Endothelial cell of hepatic sinusoid (primary cell): ENCODE data around the gene SEC14L2.

ENCODE experiments used
- in situ Hi-C: cut with HindIII; loops from 2 replicates; pipeline ENCODE4 v1.10.0; 2017; ENCODE audit warnings: low sequenced_read_pairs

SEC14L2 gene

DNA sequence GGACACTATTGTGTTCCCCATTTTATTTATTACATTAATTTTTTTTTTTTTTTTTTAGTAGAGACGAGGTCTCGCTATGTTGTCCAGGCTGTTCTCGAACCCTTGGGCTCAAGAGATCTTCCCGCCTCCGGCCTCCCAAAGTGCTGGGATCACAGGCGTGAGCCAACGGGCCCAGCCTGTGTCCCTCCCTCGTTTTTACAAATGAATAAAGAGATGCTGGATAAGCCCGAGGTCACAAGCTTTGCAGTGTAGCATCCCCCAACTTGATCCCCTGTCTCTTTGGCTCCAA lies 28.5 kb downstream of the SEC14L2 start:
- in situ Hi-C loops = no loop called here

DNA sequence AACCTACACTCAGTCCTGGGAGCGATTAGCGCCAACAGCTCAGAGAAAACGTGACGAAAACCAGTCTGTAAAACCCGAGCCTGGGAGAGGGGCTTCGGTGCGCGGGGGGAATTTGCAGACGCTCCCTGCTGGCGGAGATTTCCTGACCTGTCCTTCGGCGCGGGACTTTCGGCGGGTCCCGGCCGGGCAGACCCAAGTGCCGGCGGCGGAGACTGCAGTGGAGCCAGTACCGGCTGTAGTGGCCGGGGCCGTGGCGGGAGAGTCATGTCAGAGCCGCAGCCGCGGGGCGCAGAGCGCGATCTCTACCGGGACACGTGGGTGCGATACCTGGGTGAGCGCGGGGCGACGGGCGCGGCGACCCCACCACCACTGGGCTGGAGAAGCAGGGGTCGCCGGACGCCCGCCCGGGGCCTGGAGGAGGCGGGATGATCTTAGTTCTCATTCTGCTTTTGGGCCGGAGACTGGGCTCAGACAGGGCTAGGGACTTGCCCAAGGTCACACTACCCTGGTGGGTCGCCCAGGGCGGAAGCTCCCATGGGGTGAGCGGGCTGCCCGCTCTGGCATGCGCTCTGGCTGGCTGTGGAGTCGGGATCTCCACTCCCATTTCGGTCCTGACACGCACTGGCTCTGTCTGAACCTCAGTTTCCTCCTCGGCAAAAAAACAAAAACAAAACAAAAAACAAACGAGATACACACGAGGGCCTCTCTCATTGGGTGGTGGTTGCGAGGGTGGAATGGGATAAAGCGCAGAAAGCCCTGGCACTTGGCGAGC lies 29.0 kb downstream of the SEC14L2 start, which contains the start of gene MTFP1:
Gene MTFP1, plus strand, starts transcription at position 153 of the 772 bp plus-strand sequence. Its CDS starts 112 bp downstream, at position 265.
- in situ Hi-C loops = no loop called here

DNA sequence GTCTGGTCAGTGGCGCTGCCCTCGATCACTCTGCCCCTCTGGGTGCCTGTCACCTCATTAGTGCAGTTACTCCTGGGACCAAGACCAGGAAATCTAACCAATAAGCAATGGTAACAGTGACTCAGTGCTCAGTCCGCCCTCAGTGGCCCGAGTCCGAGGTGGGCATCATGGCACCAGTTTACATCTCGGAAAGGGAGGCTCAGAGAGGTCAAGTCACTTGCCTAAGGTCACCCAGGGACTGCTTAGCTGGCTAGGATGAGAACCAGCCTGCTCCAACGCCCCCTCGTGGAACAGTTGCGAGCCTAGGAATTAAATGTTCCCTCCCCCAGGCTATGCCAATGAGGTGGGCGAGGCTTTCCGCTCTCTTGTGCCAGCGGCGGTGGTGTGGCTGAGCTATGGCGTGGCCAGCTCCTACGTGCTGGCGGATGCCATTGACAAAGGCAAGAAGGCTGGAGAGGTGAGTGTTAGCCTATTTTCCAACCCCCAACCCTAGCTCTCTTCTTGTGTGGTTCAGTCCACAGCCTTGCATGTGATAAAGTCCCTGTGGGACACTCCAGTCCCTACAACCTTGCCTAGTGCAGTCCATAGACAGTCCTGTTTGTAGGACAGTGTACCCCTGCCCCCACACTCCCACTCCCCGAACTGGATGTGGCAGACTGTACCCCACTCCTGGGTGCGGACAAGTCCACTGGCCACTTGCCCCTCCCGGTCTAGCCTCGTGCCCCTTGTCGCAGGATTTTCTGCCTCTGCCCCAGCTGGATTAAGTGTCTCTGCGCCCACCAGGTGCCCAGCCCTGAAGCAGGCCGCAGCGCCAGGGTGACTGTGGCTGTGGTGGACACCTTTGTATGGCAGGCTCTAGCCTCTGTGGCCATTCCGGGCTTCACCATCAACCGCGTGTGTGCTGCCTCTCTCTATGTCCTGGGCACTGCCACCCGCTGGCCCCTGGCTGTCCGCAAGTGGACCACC lies 29.9 kb downstream of the SEC14L2 start:
- in situ Hi-C loops = no loop called here

DNA sequence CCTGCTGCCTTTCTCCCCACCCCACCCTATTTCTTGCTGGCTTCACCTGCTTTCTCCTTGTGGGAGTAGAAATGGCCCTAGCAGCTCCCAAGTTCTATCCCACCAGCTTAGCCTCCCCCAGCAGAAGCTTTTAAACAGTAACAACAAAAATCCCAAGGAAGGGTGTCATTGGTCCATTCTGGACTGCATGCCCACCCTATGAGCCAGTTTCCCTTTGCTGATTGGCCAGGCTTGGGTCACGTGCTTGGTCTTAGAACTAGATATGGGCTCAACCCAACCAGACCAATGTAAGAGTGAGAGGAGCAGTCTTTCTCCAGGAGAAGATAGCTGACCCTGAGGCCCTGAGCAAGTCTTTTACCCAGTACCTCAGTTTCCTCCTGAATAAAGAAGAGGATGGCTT lies 31.1 kb downstream of the SEC14L2 start:
- in situ Hi-C loops = no loop called here

DNA sequence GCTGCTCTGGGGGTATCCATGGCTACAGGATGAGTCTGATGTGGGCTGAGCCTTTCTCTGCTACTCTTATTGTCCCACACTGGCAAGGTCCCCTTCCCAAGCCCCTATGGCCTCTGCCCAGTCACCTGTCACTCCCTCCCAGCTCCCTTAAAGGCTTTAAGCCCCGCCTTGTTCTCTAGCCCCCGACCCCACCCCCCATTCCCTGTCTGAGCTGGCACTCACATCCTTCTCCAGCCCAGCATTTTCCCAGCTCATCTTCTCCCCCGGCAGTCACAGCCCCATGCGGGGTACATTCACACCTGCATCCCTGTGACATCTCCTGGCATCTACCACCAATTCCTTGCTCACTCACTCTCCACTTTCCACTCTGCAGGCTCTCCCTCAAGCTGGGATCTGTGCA lies 33.1 kb downstream of the SEC14L2 start:
- in situ Hi-C loops = no loop called here

DNA sequence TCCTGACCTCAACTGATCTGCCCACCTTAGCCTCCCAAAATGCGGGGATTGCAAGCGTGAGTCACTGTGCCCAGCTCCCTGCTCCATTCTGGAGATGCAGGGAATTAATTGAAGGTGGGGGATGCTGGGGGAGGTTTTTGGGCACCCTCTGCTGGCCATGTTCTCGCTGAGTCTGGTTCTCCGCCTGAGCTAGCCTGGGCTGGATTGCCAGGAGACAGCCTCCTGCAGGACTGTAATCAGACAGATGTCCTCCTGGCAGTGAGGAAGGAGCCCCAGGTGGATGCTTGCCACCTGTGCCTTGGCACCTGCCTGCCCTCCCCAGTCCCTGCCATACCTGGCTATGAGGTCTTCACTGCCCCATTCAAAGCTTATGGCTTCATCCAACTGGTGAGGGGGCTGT lies 34.1 kb downstream of the SEC14L2 start:
- in situ Hi-C loops = no loop called here

DNA sequence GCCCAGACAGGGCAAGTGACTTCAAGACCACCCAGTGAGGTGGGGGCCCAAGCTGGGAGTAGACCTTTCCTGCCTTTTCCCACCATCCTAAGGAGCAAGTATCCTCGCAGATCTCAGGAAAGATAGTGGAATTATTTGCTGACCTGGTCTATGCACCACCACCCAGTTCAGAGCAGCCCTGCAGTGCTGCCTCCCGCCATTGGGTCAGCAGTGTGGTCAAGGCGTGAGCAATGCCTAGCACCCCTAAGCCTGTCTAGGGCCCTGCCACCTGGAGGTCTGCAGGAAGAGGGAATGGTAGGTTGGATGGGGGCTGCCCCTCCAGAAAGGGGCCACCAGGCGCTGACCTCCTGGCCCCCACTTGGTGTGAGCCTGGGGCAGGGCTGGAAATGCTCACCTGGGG lies 35.3 kb downstream of the SEC14L2 start:
- in situ Hi-C loops = no loop called here

DNA sequence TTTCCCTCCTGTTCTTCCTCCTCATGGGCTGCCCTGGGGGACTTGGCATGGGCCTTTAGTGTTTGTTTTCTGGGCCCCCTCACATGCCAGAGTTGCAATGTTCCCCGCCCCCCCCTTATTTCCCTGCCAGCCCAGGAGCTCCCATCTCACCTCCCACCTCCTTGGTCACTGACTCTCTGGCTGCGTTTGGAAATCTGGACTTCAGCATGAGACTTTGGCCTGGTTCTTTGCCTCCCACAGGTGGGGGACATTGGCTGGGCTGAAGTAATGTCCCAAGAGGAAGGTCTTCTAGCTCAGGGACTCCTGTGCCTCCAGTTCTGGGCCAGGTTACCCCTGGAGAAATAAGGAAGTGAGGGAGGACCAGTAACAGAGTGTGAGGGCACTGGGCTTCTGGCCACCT lies 35.7 kb downstream of the SEC14L2 start:
- in situ Hi-C loops = no loop called here

DNA sequence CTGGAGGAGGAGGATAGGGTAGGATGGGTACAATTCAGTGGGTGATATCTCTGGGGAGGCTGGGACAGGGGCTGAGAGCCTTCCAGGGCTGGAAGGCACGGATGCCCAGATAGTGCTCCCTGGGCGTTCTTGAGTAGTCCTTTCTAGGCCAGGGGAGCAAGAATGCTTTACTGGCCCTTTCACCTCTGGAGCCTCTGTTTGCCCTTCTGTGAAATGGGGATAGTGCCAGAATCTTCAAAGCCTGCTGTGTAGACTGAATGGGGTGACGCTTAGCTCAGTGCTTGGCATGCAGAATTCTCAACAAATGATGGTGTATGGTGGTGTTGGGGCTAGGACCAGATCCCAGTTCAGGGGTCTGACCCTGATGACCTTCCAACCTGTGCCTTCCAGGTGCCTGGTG lies 36.4 kb downstream of the SEC14L2 start:
- in situ Hi-C loops = no loop called here

DNA sequence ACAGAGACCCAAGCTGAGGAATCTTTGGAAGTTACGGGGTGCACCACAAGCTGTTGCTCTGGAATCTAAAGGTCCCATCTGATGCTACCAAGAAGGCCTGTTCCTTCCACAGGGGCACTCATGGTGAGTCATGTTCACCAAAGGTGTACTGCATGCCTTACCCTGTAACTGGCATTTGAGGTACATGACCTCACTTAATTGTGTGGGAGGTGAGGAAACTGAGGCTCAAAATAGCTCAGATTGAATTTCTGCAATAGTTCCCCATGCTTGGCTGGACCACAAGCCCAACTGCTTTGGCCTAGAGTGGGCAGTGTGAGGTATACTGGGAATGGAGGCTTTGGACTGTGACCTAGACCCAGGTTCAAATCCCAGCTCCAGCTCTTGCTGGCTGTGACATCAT lies 37.0 kb downstream of the SEC14L2 start:
- in situ Hi-C loops = no loop called here

DNA sequence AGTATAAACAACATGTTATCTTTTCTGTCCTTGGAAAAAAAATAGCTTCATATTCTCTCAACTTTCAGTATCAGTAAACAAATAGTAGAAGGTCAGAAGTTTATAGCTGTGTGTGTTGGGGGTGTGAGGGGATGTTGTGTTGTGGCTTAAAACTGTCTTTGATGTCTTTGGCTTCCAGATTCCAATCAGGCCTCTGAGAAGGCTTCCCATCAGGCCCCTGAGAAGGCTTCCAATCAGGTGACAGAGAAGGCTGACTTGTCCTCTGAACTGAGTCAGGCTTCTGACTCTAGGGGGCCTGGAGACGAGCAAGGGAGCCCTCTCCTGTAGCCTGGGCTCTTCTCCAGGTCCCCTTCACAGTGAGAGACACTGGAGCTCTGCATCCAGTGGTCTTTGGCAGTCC lies 38.0 kb downstream of the SEC14L2 start:
- in situ Hi-C loops = no loop called here

DNA sequence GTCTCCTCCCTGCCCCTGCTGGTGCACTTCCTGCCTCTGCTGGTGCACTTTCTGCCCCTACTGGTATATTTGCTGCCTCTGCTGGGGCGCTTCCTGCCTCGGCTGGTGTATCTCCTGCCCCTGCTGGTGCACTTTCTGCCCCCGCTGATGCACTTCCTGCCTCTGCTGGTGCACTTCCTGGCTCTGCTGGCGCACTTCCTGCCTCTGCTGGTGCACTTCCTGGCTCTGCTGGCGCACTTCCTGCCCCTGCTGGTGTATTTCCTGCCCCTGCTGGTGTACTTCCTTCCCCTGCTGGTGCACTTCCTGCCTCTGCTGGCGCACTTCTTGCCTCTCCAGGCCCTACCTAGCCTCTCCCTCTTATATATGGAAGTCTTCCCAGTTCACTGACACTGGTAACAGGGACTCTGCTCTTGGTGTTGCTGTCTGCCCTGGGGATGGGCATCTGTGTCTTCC lies 38.9 kb downstream of the SEC14L2 start:
- in situ Hi-C loops = no loop called here

DNA sequence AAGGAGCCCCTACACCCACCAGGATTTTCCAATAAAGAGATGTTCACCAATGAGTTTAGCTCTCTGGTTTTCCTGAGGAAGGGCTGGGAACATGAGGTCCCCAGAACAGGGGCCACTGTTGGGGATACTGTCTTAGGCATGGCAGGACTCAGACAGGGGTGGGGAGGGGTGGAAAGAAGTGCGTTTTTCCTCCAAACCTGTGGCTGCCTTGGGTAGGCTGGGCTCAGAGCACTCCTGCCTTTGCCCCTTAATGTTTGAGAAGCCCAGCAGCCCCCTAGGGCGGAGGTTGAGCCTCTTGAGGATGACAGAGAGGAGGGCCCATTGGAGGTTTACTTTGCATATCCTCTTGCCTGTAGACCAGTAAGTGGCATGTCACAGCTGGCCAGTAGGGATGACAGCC lies 39.4 kb downstream of the SEC14L2 start:
- in situ Hi-C loops = no loop called here

DNA sequence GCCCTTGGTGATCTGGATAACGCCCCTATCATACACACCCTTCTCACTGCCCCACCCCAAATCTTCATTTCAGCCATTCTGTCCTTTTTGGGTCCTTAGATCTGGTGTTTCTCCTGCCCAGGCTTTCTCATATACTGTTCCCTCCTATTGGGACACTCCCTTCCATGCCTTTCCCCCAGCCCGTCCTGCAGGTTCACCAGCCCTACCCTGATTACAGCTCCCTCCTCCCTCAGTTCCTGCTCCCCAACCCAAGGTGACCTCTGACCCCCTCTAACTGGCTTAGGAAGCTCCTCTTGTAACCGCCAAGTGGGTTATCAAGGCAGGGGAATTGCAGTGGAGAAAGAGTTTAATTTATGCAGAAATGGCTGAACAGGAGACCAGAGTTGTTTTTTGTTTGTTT lies 41.7 kb downstream of the SEC14L2 start:
- in situ Hi-C loops = no loop called here

DNA sequence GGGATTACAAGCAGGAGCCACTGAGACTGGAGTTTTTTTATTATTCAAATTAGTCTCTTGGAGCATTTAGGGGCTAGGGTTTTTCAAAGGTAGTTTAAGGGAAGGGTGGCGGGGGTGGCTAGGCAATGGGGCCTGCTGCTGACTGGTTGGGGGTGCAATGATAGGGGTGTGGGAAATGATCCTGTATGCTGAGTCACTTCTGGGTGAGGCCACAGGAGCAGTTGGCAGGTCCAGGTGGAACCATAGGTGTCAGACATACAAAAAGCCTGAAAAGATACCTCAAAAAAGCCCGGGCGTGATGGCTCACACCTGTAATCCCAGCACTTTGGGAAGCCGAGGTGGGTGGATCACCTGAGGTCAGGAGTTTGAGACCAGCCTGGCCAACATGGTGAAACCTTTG lies 42.4 kb downstream of the SEC14L2 start:
- in situ Hi-C loops = no loop called here

DNA sequence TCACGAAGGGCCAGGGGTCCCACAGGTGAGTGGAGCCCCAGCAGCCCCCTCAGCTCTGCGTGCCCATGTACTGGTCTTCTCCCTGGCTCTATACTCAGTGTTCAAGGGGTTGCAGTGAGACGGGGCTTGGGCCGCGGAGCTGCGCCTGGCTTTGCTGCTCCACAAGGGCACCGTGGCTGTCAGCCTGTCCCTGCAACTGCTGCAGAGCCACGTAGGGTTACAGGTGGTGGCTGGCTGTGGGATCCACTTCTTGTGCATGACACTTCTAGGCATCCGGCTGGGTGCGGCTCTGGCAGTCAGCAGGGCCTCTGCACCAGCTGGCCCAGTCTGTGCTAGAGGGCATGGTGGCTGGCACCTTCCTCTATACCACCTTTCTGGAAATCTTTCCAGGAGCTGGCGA lies 43.0 kb downstream of the SEC14L2 start:
- in situ Hi-C loops = loop anchor here (10.0 kb wide), 1 partner anchor 115 kb away; the partner anchor contains the start of gene TBC1D10A

DNA sequence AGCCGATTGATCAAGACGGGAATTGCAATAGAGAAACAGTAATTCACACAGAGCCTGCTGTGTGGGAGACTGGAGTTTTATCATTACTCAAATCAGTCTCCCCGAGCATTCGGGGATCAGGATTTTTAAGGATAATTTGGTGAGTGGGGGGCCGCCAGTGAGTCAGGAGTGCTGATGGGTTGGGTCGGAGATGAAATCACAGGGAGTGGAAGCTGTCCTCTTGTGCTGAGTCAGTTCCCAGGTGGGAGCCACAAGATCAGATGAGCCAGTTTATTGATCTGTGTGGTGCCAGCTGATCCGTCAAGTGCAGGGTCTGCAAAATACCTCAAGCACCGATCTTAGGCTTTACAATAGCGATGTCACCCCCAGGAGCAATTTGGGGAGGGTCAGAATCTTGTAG lies 44.3 kb downstream of the SEC14L2 start:
- in situ Hi-C loops = loop anchor here (10.0 kb wide), 1 partner anchor 116 kb away; the partner anchor contains the start of gene TBC1D10A

DNA sequence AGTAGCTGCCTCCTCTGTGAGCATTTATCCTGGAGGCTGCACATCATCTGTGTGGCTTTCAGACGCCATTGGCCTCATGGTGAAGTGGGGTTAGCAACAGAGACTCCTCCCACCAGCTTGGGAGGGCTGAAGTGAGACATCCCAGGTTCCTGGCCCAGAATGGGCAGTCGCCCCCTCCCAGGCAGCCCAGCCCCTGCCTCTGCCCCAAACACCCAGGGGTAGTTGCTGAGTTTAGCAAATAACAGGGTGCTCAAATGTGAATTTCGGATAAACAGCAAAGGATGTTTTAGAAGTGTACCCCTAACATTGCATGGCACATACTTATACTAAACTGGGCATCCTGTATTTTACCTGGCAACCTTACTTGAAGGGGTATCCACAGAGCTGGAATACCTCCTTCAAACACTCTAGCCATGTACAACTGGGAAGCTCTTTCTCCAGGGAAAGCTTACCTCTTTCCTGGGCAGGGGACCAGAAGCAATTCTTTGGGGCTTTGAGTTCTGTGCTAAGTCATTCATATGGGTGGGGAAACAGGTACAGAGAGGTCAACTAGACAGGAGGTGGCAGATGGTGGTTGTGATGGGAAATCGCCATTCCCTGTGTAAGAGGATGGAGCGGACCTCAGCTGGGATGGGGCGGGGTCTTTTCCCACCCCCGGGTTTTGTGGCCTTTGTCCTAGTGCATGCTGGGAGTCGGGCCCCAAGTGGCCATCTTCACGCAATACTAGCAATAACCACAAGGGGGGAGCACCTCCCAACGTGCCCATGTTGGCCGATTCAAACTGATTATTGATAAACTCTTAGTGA lies 48.0 kb downstream of the SEC14L2 start:
- in situ Hi-C loops = loop anchor here (10.0 kb wide), 1 partner anchor 120 kb away; the partner anchor contains the start of gene TBC1D10A

DNA sequence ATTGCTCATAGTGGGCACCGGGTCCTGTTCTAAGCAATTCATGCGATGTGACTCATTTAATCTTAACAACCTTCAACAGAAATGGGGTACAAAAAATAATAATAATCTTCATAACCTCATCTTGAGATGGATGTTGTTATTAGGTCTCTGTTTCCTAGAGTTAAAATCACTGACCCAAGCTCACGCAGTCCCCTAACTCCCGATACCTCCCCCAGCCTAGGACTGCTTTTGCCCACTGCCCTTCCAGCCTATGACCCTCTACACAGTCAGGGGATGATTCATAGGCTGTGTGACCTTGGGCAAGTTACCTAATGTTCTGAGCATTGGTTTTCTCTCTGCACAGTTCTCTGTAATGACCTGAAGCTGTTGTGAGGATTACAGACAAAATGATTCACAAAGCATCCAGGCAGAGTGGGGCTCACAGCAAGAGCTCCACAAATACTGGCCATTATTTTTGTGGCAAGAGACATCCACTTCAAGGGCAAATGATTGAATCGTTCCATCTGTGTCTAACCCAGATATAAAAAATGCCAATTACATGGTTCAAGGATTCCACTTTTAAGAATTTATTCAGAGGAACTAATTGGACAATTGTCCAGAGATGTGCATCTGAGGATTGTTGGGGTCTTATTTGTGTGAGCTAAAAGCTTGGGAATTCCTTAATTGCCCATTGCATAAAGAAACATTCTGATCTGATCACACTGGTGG lies 48.8 kb downstream of the SEC14L2 start:
- in situ Hi-C loops = loop anchor here (10.0 kb wide), 1 partner anchor 121 kb away; the partner anchor contains the start of gene TBC1D10A

DNA sequence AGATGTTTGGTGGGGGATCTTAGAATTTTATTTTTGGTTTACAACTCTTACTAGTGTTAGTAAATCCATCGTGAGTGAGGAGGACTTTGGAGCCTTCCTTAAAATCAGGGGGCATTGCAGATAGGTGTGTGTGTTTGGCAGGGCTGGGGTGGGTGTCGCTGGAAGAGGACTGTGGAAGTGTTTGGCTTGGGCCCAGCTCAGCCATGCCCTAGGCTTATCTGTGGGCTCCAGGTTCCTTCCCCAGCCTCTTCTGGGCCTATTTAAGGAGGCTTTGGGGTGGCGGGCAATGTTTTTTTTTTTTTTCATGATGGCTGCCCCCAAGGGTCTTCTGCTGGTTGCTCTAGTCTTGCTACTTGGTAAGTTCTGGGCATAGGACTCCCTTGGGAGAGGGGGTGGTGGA lies 50.8 kb downstream of the SEC14L2 start:
- in situ Hi-C loops = loop anchor here (10.0 kb wide), 1 partner anchor 123 kb away; the partner anchor contains the start of gene TBC1D10A
